Retinal pigment epithelial cell (primary cell): ENCODE data around the gene SLC10A3.

Experiments
- DNase-seq: peaks from one replicate; pipeline ENCODE4 v3.0.0-alpha.2; 2010; ENCODE audit warnings: low read depth
- H3K4me3 ChIP-seq: 2 replicates; pipeline ENCODE4 v1.5.1; 2011; ENCODE audit warnings: mild to moderate bottlenecking, low read length, control low read depth, moderate library complexity
- CTCF ChIP-seq: conservative IDR thresholded peaks from 2 replicates; pipeline ENCODE4 v1.5.1; 2011; ENCODE audit warnings: low read depth, low read length, control low read depth, inconsistent platforms

SLC10A3 gene

GRCh38 chrX:154495472-154495922 is 5.1 kb upstream of the SLC10A3 start:
- DNase-seq = no peak
- H3K4me3 ChIP-seq = no peak overlapping the region
- no peak for TF ChIP-seq CTCF

GRCh38 chrX:154494715-154495114 is 4.3 kb upstream of the SLC10A3 start:
- no peak for DNase-seq
- no peak for TF ChIP-seq CTCF
- H3K4me3 ChIP-seq = no peak overlapping the region

DNA sequence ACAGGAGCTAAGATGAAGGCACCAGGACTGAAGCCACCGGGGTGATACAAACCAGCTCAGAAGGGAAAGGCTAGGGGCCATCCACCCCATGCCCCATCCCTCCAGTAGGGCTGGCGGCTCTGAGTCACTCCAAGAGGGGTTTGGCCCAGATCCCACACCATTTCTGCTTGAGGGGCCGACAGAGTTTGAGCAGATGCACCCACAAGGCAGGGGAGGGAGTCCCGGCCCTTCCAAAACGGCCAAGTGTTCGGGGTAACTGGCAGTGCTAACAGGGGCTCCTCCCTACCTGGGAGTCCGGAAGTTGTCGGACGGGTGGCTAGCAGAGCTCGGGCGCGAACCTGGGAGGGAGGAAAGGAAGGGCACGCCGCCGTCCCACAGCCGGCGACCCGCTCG is 412 bp downstream of the SLC10A3 start:
- TF ChIP-seq CTCF = no peak
- H3K4me3 ChIP-seq = peak overlapping the region; percentile 57
- DNase-seq = no peak

DNA sequence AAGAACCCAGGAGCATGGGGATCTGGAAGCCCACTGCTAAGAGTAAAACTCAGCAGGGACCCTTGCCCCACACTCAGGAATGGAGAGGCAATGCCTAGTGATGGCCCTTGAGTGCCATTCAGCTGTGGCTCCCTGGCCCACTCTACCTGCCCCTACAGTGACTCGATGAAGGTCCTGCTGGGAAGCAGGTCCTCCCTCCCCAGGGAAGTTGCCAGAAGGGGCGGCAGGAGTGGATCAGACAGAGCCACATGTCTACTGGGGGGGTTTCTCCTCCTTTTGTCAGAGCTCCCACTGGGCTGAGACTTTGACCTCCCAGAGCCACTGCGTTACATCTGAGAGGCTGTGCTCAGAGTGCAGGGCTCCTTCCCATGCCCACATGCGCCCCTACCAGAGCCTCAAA is 1.2 kb downstream of the SLC10A3 start:
- H3K4me3 ChIP-seq = no peak overlapping the region
- DNase-seq = no peak
- no peak for TF ChIP-seq CTCF

DNA sequence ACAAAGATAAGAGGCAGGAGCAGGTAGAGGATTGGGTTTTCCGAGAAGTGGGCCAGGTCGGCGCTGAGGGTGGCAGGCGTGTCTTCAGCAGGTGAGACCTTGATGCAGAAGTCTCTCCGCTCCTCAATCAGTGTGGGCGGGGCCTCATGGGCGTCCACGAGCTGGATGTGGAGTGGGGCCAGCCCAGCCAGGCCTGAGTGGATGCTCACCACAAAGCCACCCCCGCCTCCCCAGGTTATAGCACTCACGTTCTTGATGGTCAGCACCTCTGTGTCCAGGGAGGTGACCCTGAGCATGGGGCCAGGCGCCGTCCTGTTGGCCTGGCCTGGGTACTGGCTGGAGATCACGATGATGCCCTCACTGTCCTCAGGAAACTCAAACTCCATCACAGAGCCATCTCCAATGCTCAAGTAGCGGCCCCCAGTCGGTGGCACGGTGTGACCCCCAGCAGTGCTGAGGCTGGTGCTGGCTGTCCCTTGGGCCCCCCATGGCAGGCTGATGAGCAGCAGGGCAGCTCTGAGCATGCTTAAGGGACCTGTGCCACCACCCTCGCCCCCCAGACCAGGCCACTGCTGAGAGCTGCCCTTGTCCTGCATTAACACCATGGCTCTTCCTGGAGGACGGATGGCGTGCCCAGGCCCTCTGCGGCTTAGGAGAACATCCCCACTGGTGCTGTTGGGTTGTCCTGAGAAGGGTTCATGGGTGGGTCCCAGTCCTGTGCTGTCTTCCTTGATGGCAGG is 1.9 kb downstream of the SLC10A3 start:
- H3K4me3 ChIP-seq = no peak overlapping the region
- DNase-seq = no peak
- no peak for TF ChIP-seq CTCF

DNA sequence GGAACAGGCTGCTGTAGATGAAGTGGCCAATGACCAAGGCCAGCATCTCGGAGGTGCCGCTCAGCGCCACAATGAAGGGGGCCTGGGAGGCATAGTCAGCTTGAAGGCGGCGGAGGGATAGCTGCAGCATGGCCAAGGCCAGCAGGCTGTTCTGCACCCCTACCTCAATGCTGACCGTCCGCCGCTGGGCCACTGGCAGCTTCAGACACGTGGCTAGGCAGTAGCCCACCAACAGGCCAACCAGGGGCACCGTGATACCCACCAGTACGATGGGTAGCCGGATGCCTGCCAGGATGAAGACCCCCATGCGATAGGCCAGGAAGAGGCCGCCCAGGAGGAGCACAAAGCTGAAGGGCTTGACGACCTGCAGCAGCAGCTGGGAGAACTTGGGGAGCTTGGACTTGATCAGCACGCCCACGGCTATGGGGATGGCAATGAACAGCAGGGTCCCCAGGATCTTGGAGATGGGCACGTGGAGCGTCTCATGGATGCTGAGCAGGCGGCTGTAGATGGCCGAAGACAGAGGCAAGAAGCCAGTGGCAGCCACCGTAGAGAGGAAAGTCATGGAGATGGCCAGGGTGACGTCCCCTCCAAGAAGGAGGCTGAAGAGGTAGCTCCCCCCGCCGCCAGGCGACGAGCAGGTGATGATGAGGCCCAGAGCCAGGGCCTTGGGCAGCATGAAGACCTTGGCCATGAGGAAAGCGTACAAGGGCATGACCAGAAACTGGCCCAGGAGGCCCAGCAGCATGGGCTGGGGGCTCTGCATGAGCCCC is 2.7 kb downstream of the SLC10A3 start:
- H3K4me3 ChIP-seq = no peak overlapping the region
- DNase-seq = no peak
- TF ChIP-seq CTCF = no peak
